GM19238 (cell line): ENCODE measurements around the gene GOT1.

Experiments
- DNase-seq: peaks from one replicate; pipeline ENCODE4 v3.0.0; 2011; ENCODE audit warnings: low spot score; ENCODE audit not compliant: insufficient read length

The GOT1 gene

DNA sequence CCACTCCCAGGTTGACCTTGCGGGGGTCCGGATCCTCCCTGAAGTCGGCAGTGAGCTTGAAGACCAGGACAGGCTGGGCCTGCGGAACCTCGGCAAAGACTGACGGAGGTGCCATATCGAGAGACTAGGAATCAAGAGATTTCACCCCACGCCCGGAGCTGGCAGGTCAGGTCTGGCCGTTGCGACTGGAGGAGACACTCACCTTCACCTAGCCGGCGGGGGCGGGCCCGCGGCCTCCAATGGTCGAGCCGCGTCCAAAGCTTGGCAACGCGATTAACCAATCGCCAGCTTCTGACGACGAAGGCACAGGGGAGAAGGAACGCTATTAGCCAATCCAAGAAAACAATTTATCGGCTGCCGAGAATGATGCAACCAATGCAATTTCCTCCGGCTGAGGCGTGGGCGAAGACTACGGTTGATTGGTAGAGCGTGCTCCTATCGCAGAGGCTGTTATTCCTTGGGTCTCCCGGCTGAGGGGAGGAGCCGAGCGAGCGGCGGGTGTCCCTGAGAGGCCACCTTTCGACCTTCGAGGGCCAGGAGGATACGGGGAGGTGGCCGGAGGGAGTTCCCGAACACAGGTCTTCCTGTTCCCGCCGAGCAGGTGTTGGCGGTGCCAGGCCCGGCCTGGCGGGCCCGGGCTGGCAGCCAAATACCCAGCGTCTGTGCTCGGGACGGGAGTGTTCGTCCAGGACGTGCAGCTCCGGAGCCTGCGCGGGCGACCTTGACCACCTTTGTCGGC is at the start of gene GOT1:
GOT1 (minus strand) TSS at position 174 of the 739 bp plus-strand sequence; CDS start at position 115, 59 bp downstream.
- DNase-seq, result peak; percentile 95

- DNase-seq, result no peak
These were observed 39.9 kb upstream of the GOT1 start for GRCh38 chr10:99470327-99470726.

DNA sequence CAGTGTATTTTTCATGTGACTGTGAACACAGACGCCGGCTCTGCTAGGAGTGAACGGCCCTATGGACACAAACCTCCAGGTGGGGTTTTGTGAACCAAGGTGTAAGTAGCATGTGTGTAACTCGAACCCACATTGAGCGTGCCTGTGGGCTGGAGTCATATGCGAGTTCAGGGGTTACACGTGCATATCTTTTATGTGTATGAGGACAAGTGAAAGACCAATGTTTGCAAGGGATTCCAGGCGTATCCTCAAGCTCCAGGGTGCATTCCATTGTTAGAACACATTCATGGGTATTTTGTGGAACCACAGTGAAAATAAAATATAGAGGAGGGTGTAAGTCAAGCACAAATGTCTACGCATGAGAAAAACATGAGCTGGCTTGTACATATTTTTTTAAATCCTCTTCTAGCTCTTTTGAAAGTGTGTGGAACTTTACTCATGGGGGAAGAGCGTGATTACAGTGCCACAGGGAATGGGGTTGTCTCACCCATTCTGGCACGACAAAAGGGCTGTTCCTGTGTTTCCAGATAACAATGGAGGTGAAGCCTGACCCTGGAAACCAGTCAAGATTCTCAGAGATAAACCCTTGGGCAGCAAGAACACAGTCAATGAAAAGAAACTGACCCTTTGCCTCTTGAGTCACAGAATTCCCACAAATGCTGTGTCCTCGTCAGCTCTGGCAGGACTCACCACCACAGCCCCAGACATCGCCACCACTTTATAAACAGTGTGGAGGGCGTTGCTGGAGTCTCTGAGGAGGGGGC is 37.0 kb upstream of the GOT1 start:
- DNase-seq, result no peak

DNA sequence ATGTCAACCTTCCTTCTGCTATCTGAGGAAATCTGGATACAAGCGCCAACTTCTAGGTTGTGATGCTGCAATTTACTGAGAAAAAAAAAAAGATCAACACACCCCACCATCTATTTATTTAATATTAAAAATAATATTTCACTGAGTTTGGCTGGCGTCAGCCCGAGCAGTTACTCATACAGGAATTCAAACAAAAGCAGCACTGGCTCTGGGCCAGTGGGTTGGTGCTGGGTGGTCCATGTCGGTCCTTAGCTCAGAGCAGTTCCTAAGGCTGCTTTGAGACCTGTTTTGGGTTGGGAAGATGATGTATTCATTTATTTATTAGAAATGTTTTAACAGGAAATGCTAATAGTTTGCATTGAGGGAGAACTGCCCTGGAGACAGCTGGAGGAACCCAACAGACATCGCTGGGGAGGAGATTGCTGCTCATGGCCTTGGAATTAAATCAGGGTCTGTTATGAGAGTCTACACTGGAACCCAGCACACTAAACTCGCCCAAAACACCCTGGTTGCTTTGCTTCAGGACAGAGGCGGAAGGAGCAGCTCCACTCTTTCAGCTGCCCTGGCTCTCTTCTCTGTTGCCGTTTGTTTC is 36.3 kb upstream of the GOT1 start:
- DNase-seq, result no peak

DNA sequence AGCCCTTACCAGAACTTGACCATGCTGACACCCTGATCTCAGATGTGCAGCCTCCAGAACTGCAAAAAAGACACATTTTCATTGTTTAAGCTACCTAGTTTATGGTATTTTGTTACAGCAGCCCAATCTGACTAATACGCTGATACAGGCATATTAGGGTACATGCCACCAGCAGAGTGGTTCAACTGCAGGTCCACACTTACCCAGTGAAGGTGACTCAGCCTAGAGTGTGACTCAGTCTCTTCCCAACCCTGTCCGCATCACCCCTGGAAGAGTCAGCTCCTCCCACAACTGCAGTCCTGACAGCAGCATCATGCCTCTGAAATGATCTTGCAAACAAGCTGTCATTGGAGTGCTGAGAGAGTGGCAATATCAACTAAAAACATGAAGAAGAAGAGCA is 30.8 kb upstream of the GOT1 start:
- DNase-seq, result no peak

GRCh38 chr10:99460070-99460469 is 29.6 kb upstream of the GOT1 start:
- no peak for DNase-seq

DNA sequence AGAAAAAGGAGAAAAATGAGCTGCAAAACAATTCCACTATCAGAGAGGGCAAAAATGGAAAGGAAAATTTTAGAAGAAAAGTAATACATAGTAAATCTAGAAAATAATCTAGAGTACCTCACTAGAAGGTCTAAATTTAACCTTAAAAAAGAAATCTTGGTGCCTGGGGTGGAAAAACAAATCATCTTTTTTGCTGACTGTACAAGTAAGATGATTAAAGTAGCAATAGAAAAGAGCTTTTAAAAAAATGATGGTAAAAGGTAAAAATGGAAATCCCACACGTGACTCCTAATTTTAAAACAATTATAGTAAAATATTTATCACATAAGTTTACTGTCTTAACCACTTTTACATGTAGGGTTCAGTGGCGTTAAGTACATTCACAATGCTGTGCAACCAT is 28.8 kb upstream of the GOT1 start:
- no peak for DNase-seq

DNA sequence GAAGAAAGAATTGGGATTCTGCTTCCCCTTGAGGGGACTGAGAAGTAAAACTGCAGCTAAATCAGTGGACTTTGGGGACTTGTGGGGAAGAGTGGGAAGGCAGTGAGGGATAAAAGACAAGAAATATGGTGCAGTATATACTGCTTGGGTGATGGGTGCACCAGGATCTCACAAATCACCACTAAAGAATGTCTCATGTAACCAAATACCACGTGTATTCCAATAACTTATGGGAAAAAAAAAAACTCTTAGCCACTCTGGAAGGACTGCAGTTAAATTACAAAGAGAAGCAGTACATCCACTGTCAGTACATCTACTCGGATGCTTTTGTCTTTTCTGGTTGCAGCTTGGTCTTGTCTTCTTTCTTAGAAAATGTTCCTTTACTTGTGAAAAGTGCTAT is 27.4 kb upstream of the GOT1 start:
- no peak for DNase-seq

GRCh38 chr10:99456931-99457288 is 26.5 kb upstream of the GOT1 start:
- DNase-seq, result no peak

GRCh38 chr10:99456207-99456930 is 25.9 kb upstream of the GOT1 start:
- no peak for DNase-seq

DNA sequence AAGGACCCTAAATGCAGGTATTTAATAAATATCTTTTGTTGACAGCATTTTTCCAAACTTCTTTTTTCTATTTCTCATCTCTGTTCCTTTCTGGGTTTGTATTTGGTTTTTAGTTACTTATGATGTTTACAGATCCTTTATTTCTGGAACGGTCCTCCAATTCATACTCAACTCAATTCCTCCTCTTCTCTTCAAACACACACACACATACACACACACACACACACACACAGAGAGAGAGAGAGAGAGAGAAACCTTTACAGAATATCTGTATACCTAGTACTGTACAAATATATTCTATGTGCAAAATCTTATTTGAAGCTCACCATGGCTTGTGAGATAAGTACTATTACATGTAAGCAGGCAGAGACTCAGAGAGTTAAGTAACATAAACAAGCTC is 21.6 kb upstream of the GOT1 start:
- DNase-seq, result no peak

GRCh38 chr10:99451499-99451788 is 21.0 kb upstream of the GOT1 start:
- DNase-seq, result no peak

GRCh38 chr10:99450624-99451498 is 20.4 kb upstream of the GOT1 start:
- no peak for DNase-seq

- no peak for DNase-seq
These were observed 19.7 kb upstream of the GOT1 start for GRCh38 chr10:99450156-99450555.

GRCh38 chr10:99449023-99449422 is 18.6 kb upstream of the GOT1 start:
- DNase-seq, result no peak

- no peak for DNase-seq
These were observed 14.1 kb upstream of the GOT1 start for GRCh38 chr10:99444383-99445045.

DNA sequence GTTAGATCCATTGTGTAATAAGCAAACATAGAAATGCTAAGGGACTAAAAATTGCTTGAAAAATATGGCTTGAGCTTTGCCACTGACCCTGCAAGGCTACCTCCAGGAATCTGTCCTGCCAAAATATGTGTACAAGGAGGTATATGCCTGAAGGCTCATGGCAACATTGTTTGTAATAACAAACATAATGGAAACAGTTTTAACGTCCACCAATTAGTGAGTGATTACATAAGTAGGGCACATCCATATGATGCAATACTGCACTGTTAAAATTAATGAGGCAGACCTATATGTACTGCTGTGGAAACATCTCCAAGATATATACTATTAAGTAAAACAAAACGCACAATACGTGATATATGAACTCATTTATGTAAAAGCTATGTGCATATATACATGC is 13.1 kb upstream of the GOT1 start:
- no peak for DNase-seq

GRCh38 chr10:99442394-99442793 is 12.0 kb upstream of the GOT1 start:
- DNase-seq, result no peak

DNA sequence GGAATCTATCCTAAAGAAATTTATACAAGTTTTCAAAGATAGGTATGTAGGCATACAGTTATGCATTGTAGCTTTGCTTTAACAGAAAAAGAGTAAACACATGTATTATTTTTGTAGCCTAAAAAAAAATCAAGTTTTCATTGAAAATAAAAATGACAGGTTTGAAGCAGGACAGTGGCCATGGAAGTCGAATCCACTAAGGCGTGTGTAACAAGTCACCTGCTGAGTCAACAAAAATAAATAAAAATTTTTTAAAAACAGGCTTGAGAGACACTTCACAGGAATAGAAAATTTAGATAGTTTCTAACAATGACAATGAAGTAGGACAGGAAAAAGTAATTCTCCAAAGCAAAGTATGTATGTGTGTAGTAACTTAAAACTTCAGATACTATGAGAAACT is 8.5 kb upstream of the GOT1 start:
- no peak for DNase-seq

- DNase-seq, result no peak
These were observed 5.7 kb upstream of the GOT1 start for GRCh38 chr10:99435986-99436638.
